DMS79 (cell line): Measurements from ENCODE around the gene ZNF518A.
"Not testable (repeated sequence)": the region's sequence is repeated elsewhere in the genome, so short reads cannot be mapped to it uniquely, and the experiment has no call there.

Experiments
- DNase-seq: peaks from one replicate; lab custom pipeline; 2025; lab: John Stamatoyannopoulos, UW

ZNF518A gene

GRCh38 chr10:96133135-96133534 is 3.0 kb downstream of the ZNF518A start:
- no peak for DNase-seq

DNA sequence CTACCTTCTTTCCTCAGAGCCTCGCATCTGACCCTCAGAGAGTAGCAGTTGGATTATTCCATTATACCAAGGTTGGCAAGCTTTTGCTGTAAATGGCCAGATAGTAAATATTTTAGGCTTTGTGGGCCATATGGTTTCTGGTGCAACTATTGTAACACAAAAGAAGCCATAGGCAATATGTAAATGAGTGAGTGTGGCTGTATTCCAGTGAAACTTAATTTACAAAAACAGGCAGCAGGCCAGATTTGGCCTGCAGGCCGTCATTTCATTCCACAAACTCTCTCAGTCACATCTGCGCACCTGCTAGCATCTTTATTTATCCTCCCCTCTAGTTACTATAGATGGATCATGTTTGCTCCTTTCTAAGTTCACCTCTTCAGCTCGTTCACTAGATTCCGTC is 6.7 kb downstream of the ZNF518A start:
- DNase-seq: no peak

DNA sequence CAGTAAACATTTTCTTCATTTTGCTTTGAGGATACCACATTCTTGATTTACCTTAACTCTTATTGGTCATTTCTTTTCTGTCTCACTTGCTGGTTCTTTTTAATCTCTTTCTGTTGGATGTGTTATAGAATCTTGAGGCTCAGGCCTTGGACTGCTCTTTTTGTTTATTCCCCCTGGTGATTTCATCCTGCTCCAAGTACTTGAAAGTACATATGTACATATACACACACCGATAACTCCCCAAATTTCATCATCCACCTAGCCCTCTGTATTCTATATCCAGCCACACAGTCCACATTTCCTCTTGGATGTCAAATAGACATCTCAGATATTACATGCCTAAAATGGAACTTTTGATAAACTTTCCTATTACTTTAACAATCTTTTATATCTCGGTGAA is 7.5 kb downstream of the ZNF518A start:
- DNase-seq: no peak

DNA sequence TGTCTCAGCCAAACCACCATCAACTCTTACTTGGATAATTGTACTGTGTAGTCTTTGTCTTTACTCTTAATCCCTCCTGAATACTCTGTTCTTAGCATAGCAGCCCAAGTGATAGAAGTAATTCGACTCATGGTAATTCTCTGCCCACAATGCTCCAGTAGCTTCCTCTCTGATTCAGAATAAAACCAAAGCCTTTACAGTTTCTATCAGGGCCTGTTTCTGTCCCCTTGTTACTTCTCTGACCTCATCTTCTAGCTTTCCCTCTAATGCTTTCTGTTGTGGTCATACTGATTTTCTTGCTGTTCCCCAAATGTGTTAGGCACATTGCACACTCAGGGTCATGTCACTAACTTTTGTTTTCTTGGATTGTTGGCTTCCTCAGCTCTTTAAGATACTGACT is 8.0 kb downstream of the ZNF518A start:
- no peak for DNase-seq

DNA sequence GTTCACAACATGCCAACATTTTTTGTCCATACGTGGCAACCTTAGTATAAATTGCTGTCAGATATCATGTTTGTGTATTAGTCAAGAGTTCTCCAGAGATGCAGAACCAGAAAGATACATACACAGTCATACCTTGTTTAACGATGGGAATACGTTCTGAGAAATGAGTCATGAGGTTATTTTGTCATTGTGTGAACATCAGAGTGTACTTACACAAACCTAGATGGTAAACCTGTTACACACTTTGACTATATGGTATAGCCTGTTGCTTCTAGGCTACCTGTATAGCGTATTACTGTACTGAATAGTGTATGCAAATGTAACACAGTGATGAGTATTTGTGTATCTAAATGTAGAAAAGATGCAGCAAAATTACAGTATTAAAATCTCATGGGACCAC is 22.3 kb downstream of the ZNF518A start:
- no peak for DNase-seq

- no peak for DNase-seq
These were observed 23.0 kb downstream of the ZNF518A start for GRCh38 chr10:96153070-96153469.

DNA sequence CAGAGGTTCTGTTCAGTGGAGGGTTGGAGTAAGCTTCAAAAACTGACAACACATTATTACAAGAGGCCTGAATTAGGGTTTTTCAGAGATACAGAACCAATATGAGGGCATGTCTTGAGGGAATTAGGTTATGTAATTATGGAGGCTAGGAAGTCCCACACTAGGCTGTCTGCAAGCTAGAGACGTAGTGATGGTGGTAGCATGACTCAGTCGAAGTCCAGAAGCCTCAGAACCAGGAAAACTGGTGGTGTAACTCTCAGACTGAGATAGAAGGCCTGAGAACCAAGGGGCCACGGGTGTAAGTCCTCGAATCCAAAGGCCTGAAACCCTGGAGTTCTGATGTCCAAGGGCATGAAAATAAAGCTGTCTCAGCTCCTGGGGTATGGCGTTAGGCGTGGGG is 35.6 kb downstream of the ZNF518A start:
- DNase-seq: no peak

- no peak for DNase-seq
These were observed 38.4 kb downstream of the ZNF518A start for GRCh38 chr10:96168546-96168945.

DNA sequence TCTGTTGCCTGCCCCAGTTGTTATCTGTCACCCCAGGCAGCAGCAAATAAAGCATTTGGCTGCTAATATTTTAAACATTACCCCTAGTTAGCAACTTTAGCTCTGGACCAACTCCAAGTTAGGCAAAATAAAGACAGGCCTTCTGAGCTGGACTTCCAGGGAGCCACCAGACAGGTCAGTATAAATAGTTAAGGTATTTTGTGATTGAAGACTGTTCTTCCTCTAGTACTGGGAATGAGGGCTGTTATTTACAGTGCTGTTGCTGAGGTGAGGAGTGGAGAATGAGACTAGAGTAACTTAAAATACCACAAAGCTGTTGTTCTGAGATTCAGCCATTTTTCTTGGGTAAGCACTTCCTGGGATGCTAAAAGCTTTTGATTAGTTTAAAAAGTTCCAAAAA is 40.1 kb downstream of the ZNF518A start:
- no peak for DNase-seq

GRCh38 chr10:96172666-96173065 is 42.6 kb downstream of the ZNF518A start:
- no peak for DNase-seq

DNA sequence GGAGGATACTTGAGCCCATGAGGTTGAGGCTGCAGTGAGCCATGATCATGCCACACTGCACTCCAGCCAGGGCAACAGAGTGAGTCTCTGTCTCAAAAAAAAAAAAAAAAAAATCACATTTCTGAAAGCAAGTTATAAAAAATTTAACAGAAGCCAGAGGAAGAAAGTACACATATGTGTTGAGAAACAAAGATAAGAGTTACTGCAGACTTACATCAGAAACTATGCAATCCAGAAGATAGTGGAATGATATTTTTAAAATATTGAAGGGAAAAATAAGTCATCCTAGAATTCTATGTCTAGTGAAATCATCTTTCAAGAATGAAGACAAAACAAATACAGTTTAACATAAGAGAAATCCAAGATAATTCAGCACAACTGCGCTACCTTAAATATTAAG is 46.9 kb downstream of the ZNF518A start:
- no peak for DNase-seq

GRCh38 chr10:96188421-96188820 is 58.3 kb downstream of the ZNF518A start:
- DNase-seq: no peak

GRCh38 chr10:96188916-96189315 is 58.8 kb downstream of the ZNF518A start:
- no peak for DNase-seq

- not testable (repeated sequence) for DNase-seq
These were observed 59.4 kb downstream of the ZNF518A start for GRCh38 chr10:96189505-96189904.

DNA sequence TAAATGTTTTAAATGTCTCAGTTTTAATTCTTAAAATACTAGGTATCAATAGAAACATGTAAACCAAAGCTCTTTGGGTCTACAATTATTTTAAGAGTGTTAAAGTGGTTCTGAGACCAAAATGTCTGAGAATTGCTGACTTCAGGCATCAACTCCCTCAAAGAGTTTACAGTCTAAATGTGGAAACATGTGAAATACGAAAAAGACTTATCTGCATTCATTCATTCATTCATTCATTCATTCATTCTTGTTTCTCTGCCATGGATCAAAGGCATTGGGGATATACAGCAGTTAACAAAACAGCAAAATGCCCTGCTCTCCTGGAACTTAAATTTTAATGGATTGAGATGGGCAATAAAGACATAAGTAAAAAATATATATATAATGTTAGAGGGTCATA is 71.4 kb downstream of the ZNF518A start:
- DNase-seq: no peak

DNA sequence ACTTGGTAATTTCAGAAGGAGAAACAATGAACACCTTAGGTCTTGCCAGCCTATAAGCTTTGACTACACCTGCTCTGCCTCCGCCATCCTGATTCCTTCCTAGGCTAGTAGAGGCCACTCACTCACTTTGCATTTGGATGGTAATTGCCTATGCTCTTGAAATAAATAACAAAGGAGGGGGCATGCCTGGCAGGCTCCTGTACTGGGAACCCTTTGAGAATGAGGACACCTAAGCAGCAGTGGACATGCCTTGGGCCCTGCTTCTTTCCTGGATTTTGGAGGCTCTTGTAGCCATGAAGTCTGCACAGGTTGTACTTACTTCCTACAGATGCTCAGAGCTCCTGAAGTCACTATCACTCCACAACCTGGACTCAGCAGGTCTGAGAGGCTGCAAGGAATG is 75.5 kb downstream of the ZNF518A start:
- no peak for DNase-seq

- no peak for DNase-seq
These were observed 78.2 kb downstream of the ZNF518A start for GRCh38 chr10:96208271-96208670.

DNA sequence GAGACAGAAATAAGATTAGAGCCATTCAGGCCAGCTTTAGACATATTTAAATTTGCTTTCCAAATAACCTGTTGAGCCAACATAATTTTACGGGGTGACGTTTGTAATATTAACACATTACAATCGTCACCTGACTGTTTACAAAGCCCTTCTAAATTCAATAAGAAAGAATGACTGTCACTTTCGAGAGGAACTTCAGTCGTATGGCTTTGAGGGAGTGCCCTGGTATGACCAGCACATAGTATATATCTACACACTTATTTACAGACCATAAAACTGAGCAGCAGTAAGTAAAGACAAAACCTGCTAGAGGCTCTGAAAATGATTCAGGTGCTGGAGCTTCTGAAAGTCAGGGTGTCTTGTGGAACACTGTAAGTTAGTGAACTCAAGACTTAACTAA is 78.8 kb downstream of the ZNF518A start:
- no peak for DNase-seq

DNA sequence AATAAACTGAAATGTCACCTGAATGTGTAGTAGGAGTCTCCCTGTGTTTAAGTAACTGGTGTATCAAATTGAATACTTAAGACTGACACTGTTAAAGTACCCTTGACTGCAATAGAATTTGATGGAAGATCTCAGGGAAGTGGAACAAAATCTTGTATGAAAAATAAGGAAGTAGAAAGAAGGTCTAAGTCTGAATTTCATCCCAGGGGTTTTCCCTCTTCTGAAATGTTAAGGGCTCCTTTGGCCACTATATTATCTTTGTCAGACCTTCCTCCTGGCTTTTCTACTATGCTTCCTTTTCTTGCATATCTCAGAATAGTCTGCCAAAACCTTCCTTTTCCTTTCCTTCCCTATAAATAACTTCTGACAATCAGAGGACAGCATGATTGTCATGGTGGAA is 81.7 kb downstream of the ZNF518A start:
- DNase-seq: no peak

- no peak for DNase-seq
These were observed 82.8 kb downstream of the ZNF518A start for GRCh38 chr10:96212911-96213310.
